HuH-7 (cell line): Measurements from ENCODE around the gene CD276.

ENCODE experiments used
- DNase-seq: peaks from one replicate; pipeline ENCODE4 v3.0.0; 2011; ENCODE audit warnings: low spot score

The CD276 gene

DNA sequence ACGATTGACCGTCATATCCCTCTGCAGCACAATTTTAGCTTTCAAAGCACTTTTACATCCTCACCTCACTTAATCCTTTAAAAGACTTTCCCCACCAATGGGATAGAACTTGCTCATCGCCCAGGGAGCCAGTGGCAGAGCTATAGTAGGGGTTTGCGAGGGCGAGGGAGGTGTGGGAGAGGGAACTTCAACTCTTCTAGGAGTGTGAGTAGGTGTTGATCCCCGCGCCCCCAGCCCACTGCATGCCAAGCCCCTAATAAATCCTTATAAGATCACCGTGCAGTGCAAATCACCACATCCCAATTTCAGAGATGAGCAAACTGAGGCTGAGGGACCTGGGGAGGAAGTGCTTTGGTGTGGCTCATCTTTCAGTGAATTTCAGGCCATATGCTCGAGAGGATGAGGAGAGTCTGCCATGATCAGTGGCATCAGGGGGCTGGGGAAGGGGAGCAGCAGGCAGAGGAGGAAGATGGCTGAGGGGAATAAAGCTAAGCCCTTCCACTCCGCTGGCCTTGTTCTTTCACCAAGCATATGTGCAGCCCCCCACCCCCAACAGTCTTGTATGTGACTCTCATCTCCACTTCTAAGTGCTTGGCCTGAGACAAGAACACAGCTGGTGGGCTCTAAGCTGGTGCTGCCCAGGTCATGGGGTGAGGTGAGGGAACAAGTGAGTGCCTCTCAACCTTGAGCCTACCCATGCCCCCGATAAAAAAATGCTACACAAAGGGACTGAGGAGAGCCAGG is 63.8 kb downstream of the CD276 start:
- DNase-seq: no peak

GRCh38 chr15:73748730-73749129 is 64.5 kb downstream of the CD276 start:
- DNase-seq: no peak

DNA sequence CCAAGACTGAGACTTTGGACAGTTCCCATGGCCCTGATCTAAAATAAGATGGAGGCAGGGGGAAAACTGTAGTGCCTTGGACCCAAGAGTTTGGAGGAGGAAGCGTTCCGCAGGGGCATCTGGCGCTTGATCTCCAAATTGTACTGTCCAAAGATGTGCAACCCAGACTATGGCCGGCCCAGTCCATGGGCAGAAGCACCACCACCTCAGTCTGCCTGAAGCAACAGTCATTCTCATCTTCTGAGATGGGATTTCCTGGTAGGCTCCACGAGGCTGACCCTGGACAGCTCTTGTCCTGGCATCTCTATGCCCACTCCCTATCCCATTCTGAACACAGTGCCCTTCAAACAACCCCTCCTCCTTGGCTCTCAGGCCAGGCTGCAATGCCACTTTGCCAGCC is 65.3 kb downstream of the CD276 start:
- DNase-seq: no peak

- DNase-seq: no peak
These were observed 65.8 kb downstream of the CD276 start for GRCh38 chr15:73749971-73750370.

GRCh38 chr15:73750438-73750837 is 66.3 kb downstream of the CD276 start:
- DNase-seq: no peak

- DNase-seq: no peak
These were observed 66.8 kb downstream of the CD276 start for GRCh38 chr15:73750951-73751350.

- DNase-seq: no peak
These were observed 67.3 kb downstream of the CD276 start for GRCh38 chr15:73751511-73751898.

DNA sequence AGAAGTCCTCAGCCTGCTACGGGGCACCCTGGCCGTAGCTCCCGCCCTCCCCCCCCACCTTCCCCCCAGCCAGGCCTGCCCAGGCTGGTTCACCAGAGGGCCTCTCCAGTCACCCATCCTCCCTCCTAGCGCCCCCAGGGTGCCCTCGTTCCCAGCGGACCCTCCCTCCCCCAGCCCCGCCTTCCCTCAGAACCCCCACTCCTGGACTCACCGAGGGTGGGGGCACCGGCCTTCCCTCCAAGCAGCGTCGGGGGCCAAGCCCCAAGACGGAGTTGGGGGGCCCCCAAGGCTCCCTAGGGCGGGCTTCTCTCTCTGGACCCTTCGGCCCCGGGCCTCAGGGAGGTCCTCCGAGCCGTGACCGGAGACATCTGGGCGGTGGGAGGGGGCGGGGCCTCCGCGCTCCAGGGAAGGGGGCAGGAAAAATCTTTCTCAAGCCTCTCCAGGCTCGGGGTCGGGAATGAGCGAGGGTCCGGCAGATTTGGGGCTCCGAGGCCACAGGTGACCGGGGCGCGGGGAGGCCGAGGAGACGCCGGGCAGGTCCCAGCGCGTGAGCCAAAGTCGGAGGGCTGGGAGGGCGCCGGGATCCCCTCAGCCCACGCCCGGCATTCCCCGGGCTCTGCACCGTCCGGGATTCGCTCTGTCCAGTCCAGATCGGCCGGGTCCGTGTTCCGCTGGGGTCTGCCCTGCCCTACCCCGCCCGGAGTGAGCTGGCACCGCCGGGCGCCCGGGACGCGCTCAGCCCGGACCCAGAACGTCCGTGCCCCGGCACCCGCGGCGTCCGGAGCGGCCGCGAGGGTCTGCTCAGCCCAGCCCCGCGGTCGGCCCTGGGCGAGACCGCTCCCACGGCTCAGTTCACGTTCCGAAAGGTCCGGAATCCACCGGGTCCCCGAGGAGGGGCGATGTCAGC is 68.0 kb downstream of the CD276 start:
- DNase-seq: no peak

GRCh38 chr15:73752806-73753193 is 68.6 kb downstream of the CD276 start:
- DNase-seq: peak; percentile 37

DNA sequence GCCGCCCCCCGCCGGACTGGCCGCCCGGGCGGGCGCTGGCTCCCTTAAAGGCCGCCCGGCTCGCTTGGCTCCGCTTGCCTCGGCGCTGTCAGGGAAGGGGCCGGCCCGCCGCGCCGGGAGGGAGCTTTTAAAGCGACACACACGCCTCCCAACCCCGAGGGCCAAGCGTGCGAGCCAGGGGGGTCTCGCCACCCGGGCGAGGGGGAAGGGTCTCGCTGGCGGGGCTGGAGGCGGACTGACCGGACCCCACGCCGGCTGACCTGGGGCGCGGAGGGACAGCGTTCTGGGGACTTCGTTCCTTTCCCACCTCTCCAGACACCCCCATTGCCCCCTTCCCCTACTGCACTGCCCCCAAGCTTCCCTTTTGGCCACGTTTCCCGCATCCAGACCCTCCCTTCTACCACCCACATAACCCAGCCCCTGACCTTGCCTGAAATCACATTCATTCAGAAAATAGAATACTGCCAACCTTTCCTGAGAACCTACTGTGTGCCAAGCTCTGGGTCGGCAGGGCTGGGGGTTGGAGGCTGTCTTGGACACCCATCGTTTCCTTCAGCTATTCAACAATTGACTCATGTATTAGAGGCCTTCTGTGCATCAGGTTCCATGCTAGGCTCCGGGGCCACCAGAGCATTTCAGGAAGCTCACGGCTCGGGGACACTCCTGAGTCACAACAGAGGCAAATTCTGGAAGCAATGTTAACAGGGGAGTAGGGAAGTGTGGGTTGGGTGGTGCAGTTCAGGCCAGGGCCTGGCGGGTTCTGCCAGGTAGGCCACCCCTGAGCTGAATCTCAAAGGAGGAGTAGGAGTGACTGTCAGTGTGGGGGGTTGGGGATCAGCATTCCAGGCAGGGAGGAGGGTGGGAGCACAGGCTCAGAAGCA is 69.3 kb downstream of the CD276 start, which contains the start of gene INSYN1:
Gene INSYN1 (minus strand): TSS at position 102 of the 881 bp plus-strand sequence. CDS start 2,221 bp downstream, outside the sequence.
- no peak for DNase-seq

- no peak for DNase-seq
These were observed 70.3 kb downstream of the CD276 start for GRCh38 chr15:73754461-73754860.

DNA sequence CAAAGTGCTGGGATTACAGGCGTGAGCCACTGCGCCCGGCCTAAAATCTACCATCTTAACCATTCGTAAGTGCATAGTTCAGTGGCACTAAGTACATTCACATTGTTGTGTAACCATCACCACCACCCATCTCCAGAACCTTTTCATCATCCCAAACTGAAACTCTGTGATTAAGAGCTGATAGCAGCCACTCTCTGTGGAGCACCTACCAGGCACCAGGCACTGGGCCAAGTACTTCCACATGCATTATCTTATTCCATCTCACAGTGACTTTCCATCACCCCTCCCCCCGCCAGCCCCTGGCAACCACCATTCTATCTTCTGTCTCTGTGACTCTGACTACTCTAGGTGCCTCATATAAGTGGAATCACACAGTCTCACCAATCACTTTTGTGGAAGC is 71.3 kb downstream of the CD276 start:
- DNase-seq: no peak

GRCh38 chr15:73755946-73756345 is 71.8 kb downstream of the CD276 start:
- DNase-seq: no peak

GRCh38 chr15:73756390-73756789 is 72.2 kb downstream of the CD276 start:
- DNase-seq: no peak

DNA sequence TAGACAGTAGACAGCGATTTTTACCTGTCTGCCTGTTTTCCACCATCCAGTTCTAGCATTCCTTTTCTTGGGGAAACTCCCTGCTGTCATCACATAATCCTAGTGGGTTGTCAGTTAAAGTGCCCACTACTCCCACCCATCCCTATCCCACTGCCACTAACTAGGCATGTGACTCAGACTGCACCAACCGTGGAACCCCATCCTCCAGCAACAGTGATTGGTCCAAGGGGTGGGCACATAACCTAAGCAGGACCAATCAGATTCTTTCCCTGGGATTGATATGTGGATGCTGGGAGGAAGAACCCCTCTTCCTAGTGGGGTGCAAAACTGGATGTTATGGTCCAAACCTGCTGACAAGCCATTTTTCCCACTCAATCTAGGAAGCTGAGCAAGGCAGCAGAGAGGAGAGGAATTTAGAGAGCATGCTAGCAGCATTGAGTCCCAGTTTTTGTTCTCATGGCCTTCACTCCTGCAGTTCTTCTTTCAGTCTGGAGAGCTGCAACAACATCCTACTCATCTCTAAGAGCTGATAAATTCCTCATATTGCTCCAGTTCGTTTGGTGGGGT is 72.8 kb downstream of the CD276 start:
- no peak for DNase-seq

DNA sequence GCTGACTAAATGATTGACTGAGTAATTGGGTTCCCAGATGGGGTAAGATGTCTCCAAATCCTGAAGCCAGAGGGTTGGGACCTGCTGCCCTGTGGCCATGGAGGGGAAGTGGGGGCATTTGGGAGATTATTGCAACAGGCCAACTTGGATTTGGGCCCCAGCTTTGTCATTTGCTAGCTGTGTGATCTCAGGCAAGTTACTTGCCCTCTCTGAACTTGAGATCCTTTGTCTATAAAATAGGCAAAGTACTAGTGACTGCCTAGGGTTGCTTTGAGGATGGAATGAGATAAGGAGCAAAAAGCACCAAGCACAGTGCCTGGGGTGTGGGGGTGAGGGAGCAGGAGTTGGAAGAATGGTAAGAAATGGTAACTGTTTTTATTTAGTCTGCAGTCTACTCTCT is 73.4 kb downstream of the CD276 start:
- DNase-seq: no peak

- no peak for DNase-seq
These were observed 74.3 kb downstream of the CD276 start for GRCh38 chr15:73758461-73758860.

DNA sequence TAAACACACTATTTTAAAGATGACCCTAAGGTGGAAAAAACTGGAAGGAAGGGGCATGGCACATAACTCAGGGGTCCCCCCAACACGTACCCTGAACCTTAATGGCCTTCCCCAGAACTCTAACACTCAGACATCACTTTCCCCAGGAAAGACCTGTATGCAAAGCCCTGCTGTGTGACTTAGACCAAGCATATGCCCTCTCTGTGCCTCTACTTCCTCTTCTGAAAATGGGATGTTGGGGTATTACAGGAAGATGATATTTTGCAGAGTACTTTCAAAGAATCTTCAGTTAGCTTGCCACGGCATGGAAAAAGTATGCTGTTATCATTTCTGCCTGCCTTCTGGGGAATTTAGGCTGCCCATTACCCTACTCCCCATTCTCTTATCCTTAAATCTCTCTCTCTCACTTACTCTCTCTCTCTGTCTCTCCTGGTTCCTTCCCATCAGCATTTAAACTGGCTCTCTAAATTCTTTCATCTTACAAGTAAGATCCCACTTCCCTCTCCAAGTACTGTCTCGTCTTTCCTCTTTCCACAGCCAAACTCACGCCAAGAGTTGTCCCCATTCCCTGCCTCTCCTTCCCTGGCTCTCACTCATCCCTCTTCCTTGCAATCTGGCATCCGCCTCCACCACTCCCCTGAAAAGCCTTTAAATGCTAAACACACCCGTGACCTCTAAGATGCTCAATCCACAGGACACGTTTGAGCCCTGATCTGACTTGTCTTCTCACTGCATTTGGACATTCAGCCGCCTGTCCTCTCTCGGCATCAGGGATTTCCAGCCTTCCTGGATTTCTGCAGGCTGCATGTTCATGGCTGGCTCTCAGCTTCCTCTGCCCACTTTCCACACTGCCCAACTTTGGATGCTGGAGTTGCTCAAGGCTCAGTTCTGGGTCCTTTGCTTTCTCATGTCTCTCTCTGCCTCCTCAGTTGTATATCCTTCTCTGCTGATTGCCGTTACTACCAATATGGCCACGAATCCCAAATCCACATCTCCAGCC is 76.4 kb downstream of the CD276 start:
- DNase-seq: no peak

- no peak for DNase-seq
These were observed 79.7 kb downstream of the CD276 start for GRCh38 chr15:73763931-73764330.
